Large intestine (tissue), 3 donors: Measurements from ENCODE around the gene BSX. TPM values are rescaled to one million over a fixed set of nuclear protein-coding genes. Genes with fewer than 3 reads are reported as not detected.

Experiments
- DNase-seq, 2 donors: peaks; one replicate each; pipeline versions ENCODE4 v3.0.0 to v3.0.0-alpha.2; 2013
- H3K27ac ChIP-seq: one replicate; pipeline ENCODE4 v1.5.1; 2013; ENCODE audit warnings: low read length
- H3K27me3 ChIP-seq: 2 replicates; pipeline ENCODE4 v1.6.1; 2013; ENCODE audit warnings: low read length; ENCODE audit not compliant: control insufficient read depth, insufficient read depth
- H3K36me3 ChIP-seq: 2 replicates; pipeline ENCODE4 v1.6.1; 2013; ENCODE audit warnings: low read length; ENCODE audit not compliant: control insufficient read depth, insufficient read depth
- H3K4me1 ChIP-seq: one replicate; pipeline ENCODE4 v1.6.1; 2013; ENCODE audit warnings: low read length; ENCODE audit not compliant: control insufficient read depth, insufficient read depth
- H3K4me3 ChIP-seq: one replicate; pipeline ENCODE4 v1.5.1; 2013; ENCODE audit warnings: low read length
- H3K9me3 ChIP-seq: one replicate; pipeline ENCODE4 v1.6.1; 2013; ENCODE audit warnings: mild to moderate bottlenecking, low read depth, low read length, moderate library complexity; ENCODE audit not compliant: control insufficient read depth
- WGBS: methylation state at CpG from one replicate; pipeline ENCODE4 v1.1.5; 2013; ENCODE audit warnings: low lambda C conversion rate; ENCODE audit not compliant: insufficient coverage; 5-methylcytosine and 5-hydroxymethylcytosine counted together
- polyA plus RNA-seq: library from polyadenylated mRNA; unstranded; fragments of 120-200 nt; gene quantifications from one replicate; pipeline ENCODE4 v1.2.1, GENCODE V29; 2013

Gene BSX
- polyA plus RNA-seq, 1 donor, result not detected

- Histone ChIP-seq H3K36me3 (no peaks in the 10 kb centered on the region), H3K4me3 (no peak overlapping the region), H3K27me3 (peaks cover 19% of the 10 kb centered on the region), H3K4me1 (no peaks in the 10 kb centered on the region), H3K9me3 (no peaks in the 10 kb centered on the region), H3K27ac (no peak overlapping the region)
- no peak for DNase-seq
- WGBS, result 100% methylated on average over 1 of the region's 4 CpGs
These were observed 17.7 kb downstream of the BSX start for GRCh38 chr11:122963961-122964360.

GRCh38 chr11:122954455-122954854, 27.2 kb downstream of the BSX start:
- Histone ChIP-seq H3K4me1 (no peaks in the 10 kb centered on the region), H3K36me3 (no peaks in the 10 kb centered on the region), H3K9me3 (no peaks in the 10 kb centered on the region), H3K27me3 (no peaks in the 10 kb centered on the region), H3K27ac (no peak overlapping the region), H3K4me3 (no peak overlapping the region)
- WGBS, result no CpG with 5 or more reads among the region's 4 CpGs
- DNase-seq, result no peak

- Histone ChIP-seq H3K9me3 (no peaks in the 10 kb centered on the region), H3K36me3 (peaks cover 15% of the 10 kb centered on the region), H3K27ac (no peak overlapping the region), H3K4me3 (no peak overlapping the region), H3K4me1 (no peaks in the 10 kb centered on the region), H3K27me3 (no peaks in the 10 kb centered on the region)
- no CpG with 5 or more reads among the region's 2 CpGs for WGBS
- DNase-seq, result no peak
These were observed 30.4 kb downstream of the BSX start for GRCh38 chr11:122951211-122951610.

- Histone ChIP-seq H3K4me3 (no peak overlapping the region), H3K4me1 (no peaks in the 10 kb centered on the region), H3K36me3 (no peaks in the 10 kb centered on the region), H3K27ac (no peak overlapping the region), H3K27me3 (no peaks in the 10 kb centered on the region), H3K9me3 (no peaks in the 10 kb centered on the region)
- no peak for DNase-seq
- WGBS, result no CpG with 5 or more reads among the region's 2 CpGs
These were observed 43.1 kb downstream of the BSX start for GRCh38 chr11:122938557-122938956.

GRCh38 chr11:122937983-122938382, 43.7 kb downstream of the BSX start:
- no peaks in the 10 kb centered on the region for H3K27me3 ChIP-seq
- WGBS, result 93% methylated on average over 3 of the region's 3 CpGs
- no peak overlapping the region for H3K27ac ChIP-seq
- no peaks in the 10 kb centered on the region for H3K9me3 ChIP-seq
- no peak overlapping the region for H3K4me3 ChIP-seq
- no peaks in the 10 kb centered on the region for H3K4me1 ChIP-seq
- no peak for DNase-seq
- H3K36me3 ChIP-seq, result no peaks in the 10 kb centered on the region

DNA sequence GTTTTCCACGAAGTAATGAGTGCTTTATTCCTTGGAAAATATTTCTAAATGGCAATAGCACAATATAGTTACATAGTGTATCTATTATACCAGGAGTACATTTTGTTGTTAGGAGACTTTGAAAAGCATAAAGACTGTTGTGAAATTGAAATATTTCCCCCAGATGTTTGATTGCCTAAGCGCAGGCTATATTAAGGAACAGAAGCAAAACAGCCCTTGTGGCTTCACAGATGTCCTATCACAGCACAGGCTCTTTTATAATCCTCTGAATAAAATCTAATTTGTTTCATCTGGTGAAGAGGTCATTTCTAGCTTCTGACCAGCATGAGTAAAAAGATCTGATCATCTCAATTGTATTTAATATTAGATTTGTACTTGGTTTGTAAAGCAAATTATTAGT, 48.2 kb downstream of the BSX start:
- Histone ChIP-seq H3K4me3 (no peak overlapping the region), H3K27ac (no peak overlapping the region), H3K36me3 (no peaks in the 10 kb centered on the region), H3K27me3 (no peaks in the 10 kb centered on the region), H3K4me1 (no peaks in the 10 kb centered on the region), H3K9me3 (no peaks in the 10 kb centered on the region)
- DNase-seq, result no peak
- WGBS, result no CpG with 5 or more reads among the region's 2 CpGs

DNA sequence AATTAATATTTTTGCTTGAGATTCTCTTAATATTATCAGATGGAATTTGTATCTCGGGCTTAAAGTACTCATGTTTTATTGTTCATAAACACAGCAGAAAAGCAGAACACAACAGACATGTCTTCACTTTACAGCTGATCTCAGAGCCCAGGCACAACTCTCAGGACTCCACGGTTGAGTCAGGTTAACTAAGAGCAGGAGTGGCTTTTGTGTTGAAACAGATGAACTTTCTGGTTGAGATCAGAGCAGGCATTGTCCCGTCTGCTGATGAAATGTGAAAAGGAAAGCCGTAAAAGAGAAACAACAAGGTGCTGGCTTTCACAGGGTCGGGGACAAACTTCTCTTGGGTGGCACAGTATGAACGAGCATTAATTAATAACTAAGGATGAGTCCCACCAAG, 50.1 kb downstream of the BSX start:
- no peak overlapping the region for H3K4me3 ChIP-seq
- H3K27me3 ChIP-seq, result no peaks in the 10 kb centered on the region
- no peak for DNase-seq
- H3K27ac ChIP-seq, result no peak overlapping the region
- 100% methylated on average over 2 of the region's 6 CpGs for WGBS
- no peaks in the 10 kb centered on the region for H3K36me3 ChIP-seq
- H3K4me1 ChIP-seq, result no peaks in the 10 kb centered on the region
- H3K9me3 ChIP-seq, result no peaks in the 10 kb centered on the region

Other genes starting within 250 kb of the BSX start
- 0.40 TPM for gene CRTAM, start 143.3 kb downstream of the BSX start, polyA plus RNA-seq
- gene JHY, start 99.1 kb downstream of the BSX start, polyA plus RNA-seq, result 7.5 TPM
- 1,403 TPM for gene HSPA8, start 80.3 kb upstream of the BSX start, polyA plus RNA-seq
- 17.5 TPM for gene CLMP, start 213.4 kb upstream of the BSX start, polyA plus RNA-seq